MG63 (cell line): ENCODE results near the gene AJM1. TPM values are rescaled to one million over a fixed set of nuclear protein-coding genes. Genes with fewer than 3 reads are reported as not detected.

Source experiments
- total RNA-seq: library from RNA; depleted of rRNA; stranded (reverse); fragments of >200 nt; shearing (Covaris generic); gene quantifications from 2 replicates; pipeline ENCODE4 v1.2.3, GENCODE V29; 2014; ENCODE audit warnings: low replicate concordance; rRNA removed

The AJM1 gene
- total RNA-seq, 1 experiment from 2014 or later, result 0.82 TPM

Other genes starting within 250 kb of the AJM1 start
- gene EGFL7, start 179.6 kb upstream of the AJM1 start, total RNA-seq, result 24.5 and 25.9 TPM in 2 replicates
- gene AGPAT2, start 155.0 kb upstream of the AJM1 start, total RNA-seq, result 58.8 and 116 TPM in 2 replicates
- 11.5 and 13.3 TPM in 2 replicates for gene DIPK1B, start 129.9 kb upstream of the AJM1 start, total RNA-seq
- gene LCN10, start 99.5 kb upstream of the AJM1 start, total RNA-seq, result not detected in 2 replicates
- gene LCN6, start 94.0 kb upstream of the AJM1 start, total RNA-seq, result not detected in 2 replicates
- not detected in 2 replicates for gene LCN8, start 84.2 kb upstream of the AJM1 start, total RNA-seq
- not detected in 2 replicates for gene LCN15, start 78.0 kb upstream of the AJM1 start, total RNA-seq
- gene TMEM141, start 51.1 kb upstream of the AJM1 start, total RNA-seq, result 53.9 and 57.5 TPM in 2 replicates
- gene CCDC183, start 46.1 kb upstream of the AJM1 start, total RNA-seq, result not detected in 2 replicates
- gene RABL6, start 34.5 kb upstream of the AJM1 start, total RNA-seq, result 67.4 and 101 TPM in 2 replicates
- 47.1 and 74.1 TPM in 2 replicates for gene PHPT1, start 6.9 kb downstream of the AJM1 start, total RNA-seq
- 0.44 and 0.63 TPM in 2 replicates for gene MAMDC4, start 9.9 kb downstream of the AJM1 start, total RNA-seq
- 402 and 494 TPM in 2 replicates for gene EDF1, start 23.8 kb downstream of the AJM1 start, total RNA-seq
- gene TRAF2, start 44.0 kb downstream of the AJM1 start, total RNA-seq, result 27.6 and 46.5 TPM in 2 replicates
- gene FBXW5, start 102.3 kb downstream of the AJM1 start, total RNA-seq, result 66.3 and 88.3 TPM in 2 replicates
- gene C8G, start 102.8 kb downstream of the AJM1 start, total RNA-seq, result not detected in 2 replicates
- gene LCN12, start 109.8 kb downstream of the AJM1 start, total RNA-seq, result not detected in 2 replicates
- gene PTGDS, start 135.0 kb downstream of the AJM1 start, total RNA-seq, result not detected in 2 replicates
- gene LCNL1, start 140.5 kb downstream of the AJM1 start, total RNA-seq, result not detected in 2 replicates
- 27.5 and 63.0 TPM in 2 replicates for gene PAXX, start 149.9 kb downstream of the AJM1 start, total RNA-seq
- gene CLIC3, start 154.1 kb downstream of the AJM1 start, total RNA-seq, result not detected in 2 replicates
- 10.9 and 11.7 TPM in 2 replicates for gene ABCA2, start 185.8 kb downstream of the AJM1 start, total RNA-seq
- not detected in 2 replicates for gene FUT7, start 189.6 kb downstream of the AJM1 start, total RNA-seq
- gene NPDC1, start 203.7 kb downstream of the AJM1 start, total RNA-seq, result 86.9 and 253 TPM in 2 replicates
- not detected in 2 replicates for gene ENTPD2, start 211.6 kb downstream of the AJM1 start, total RNA-seq
- 20.8 and 32.5 TPM in 2 replicates for gene SAPCD2, start 228.1 kb downstream of the AJM1 start, total RNA-seq
- 8.2 and 12.2 TPM in 2 replicates for gene UAP1L1, start 235.0 kb downstream of the AJM1 start, total RNA-seq
- 77.1 and 83.1 TPM in 2 replicates for gene MAN1B1, start 244.5 kb downstream of the AJM1 start, total RNA-seq